HG03280 (cell line): ENCODE data around the gene KAZN.

ENCODE experiments used
- ATAC-seq: cut with Tn5 transposase; IDR thresholded peaks from one replicate; pipeline ENCODE4 v1.9.1; 2021; ENCODE audit warnings: mild to moderate bottlenecking, moderate library complexity; ENCODE audit not compliant: unreplicated experiment

Gene KAZN

GRCh38 chr1:14875524-14876509, 277.3 kb downstream of the KAZN start:
- ATAC-seq = no peak

GRCh38 chr1:14876747-14877146, 278.3 kb downstream of the KAZN start:
- ATAC-seq = no peak

- no peak for ATAC-seq
Measured at GRCh38 chr1:14877224-14877623, 278.7 kb downstream of the KAZN start.

DNA sequence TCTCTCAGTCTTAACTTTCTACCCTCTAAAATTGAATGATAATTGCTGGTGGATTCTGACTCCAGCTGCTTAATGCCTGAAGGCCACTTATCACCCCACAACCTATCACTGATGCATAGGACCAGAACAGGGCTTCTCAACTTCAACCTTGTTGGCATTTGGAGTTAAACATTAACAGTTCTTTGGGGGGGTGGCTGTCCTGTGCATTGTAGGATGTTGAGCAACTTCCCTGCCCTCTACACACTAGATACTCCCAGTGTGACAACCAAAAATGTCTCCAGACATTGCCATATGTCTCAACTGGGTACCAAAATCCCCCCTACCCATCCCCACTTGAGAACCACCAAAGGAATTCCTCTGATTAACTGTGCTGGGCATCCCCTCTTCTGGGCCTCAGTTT, 279.6 kb downstream of the KAZN start:
- ATAC-seq = no peak

DNA sequence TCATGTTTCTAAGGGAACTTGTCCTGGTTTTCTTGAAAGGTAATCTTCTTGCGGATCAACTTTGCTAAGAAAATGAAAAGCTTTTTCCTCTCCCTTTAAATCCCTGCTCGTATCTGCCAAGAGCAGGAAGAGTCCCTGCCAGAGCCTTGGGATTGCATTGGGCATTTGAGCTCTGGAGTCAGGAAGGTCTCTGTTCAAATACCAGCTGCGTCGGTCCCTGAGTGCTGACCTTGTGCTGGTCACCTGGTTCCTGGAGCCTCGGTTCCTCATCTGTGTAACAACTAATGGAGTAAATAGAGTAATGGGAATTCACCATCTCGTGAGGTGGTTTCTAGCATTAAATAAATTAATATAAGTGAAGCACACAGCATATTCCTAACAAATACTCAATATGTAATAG, 280.5 kb downstream of the KAZN start:
- no peak for ATAC-seq

GRCh38 chr1:14880456-14881316, 282.2 kb downstream of the KAZN start:
- no peak for ATAC-seq

DNA sequence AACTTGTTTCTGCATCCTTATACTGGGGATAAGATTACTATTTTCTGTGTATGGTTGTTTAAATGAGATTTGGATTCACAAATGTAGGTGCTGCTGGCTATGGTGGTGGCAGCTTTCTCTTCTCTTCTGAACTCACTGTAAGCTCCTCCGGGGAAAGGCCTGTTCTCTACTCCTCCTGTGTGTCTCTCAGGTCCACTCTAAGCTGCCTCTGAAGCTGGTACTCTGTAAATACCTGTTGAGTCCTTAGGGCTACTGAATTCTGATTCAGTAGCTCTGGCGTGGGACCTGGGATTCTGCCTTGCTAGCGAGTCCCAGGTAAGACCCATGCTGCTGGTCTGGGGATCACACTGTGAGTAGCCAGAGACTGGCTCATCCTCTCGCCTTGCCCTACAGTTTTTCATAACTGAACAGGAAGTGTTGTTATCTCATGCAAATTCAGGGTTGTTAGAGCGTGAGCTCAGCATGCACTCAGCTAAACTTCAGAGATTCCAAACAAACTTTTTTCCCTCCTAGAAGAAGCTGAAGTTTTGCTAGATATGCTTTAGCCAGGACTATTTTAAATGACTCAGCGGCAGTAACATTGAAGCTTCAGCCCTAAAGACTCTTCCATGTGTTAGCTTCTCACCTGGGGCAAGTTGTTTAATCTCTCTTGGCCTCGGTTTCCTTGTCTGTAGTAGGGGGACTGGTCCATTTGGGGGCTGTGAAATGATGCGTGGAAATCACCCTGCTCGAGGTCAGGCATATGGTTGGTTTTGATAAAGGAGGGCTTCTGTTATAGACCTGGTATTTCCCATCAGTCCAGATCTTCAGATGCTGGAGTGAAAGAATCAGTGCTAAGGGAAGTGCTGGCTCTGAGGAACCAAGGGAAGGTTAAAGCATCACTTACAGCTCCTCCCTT, 283.5 kb downstream of the KAZN start:
- peak; percentile 91 for ATAC-seq

GRCh38 chr1:14884614-14885175, 286.2 kb downstream of the KAZN start:
- ATAC-seq = no peak

DNA sequence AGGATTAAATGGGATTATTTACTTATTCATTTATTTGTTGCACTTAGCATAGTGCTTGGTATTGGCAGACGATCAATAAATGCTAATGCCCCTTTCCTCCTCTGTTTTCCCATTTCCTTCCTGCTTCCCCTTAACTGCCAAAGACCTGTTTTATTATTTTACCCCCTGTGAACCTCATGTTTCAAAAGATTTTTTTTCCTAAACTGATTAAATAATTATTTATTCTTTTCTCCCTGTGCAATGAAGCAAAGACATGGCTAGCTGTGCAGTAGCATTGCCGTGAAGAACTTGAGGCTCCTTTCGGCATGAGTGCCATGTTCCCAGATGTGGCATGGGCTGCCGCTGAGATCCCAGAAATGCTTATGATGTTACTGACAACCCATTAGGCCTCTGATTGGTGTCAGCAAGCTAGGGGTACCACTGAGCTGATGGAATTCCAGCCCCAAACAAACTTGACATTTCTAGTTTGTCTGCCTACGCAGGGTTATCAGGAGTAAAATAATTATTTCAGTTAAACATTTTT, 288.6 kb downstream of the KAZN start:
- ATAC-seq = no peak

- no peak for ATAC-seq
Measured at GRCh38 chr1:14887764-14888350, 289.4 kb downstream of the KAZN start.

- no peak for ATAC-seq
Measured at GRCh38 chr1:14888374-14888773, 289.9 kb downstream of the KAZN start.

DNA sequence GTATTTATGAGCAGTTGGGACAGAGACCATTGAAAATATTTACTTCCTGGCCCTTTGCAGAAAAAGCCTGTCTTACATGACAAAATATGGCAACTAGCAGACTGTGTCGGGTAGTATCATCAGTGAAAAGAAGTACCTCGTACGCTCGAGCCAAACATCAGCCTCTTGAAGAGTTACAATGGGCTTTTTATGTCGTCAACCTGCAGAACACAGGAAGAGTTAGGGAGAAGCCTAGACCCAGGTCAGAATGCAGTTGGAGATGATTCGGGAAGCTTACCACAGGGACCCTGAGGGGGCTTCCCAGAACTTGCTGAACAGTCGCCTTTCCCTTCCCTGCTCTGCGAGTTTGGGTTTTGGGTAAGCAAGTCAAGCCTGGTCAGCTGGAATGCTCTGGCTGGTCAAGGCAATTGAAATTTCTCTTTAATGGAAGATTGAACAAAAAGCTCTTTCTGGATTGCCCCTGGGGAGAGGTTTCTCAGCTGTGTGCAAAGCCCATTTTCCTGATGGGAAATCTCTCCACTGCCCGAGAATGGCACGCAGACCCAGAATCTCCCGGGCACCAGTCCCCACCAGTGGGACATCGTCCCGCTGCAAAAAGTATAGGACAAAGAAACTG, 291.4 kb downstream of the KAZN start:
- no peak for ATAC-seq

DNA sequence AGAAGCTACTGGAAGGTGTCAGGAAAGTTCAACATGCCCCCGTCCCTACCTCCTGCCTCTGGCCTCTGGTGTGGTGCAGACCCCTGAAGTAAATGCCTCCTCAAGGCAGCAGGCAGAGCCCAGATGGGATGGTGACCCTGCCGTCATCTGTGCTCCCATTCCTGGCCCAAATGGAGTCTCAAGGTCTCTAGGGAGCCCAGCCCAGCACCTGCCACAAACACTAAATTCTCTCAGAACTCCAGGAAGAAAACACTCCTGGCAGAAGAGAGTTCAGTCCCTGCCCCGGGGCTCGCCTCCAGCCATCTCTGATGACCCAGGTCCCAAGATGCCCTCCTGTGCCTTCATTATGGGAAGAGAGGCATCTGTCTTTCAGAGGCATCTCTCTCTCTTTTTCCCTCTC, 293.5 kb downstream of the KAZN start:
- ATAC-seq = no peak

DNA sequence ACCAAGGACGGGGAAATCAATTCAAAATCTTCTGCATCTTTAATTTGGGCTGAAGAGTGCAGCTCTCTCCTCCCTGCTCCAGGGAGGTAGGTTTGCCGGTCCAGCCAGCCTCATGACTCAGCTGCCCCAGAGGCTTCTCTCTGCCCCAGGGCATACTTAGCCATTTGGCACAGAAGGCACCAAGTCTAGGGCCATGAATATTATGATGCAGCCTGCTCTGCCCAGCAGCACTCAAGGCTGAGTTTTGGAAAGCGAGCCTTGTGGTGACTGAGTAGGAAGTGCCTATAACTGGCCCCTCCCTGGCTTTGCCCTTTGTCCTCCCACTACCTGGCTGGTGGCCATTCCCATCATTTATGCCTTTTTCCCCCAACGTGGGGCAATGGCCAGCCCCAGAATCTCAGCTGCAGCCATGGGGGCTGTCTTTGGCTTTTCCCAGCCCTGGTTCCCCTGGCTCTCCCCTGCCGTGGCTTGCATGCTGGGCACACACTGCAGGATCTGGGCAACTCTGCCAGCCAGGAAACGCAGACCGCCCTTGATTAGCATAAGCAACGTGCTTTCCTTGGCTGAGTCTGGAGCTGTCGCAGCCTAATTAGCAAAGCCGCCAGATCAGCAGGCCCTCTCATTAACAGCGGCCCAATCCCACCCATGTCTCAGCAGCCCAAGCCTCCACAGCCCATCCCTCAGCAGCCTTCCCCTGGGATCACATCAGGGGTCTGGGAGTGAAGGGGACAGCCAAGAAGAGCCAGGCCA, 296.5 kb downstream of the KAZN start:
- no peak for ATAC-seq

GRCh38 chr1:14895727-14896126, 297.2 kb downstream of the KAZN start:
- ATAC-seq = no peak

GRCh38 chr1:14896381-14897079, 298.0 kb downstream of the KAZN start:
- no peak for ATAC-seq

GRCh38 chr1:14897080-14897449, 298.6 kb downstream of the KAZN start:
- ATAC-seq = no peak

DNA sequence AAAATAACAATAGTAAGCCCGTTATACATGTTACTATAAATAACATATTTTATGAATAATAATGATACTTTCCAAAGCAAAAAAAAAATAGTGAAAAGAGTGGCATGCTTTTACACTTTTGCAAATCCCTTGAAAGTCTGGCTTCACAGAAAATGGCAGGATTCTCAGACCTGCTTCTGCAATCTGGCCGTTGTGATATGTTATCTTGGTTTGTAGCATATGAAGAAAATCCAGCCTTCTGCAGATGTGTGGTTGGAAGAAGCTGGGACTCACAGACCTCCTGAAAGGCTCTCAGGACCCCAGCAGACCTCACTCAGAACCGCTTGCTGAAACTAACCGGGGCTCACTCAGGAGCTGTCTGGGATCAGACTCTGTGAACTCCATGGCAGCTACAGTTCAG, 299.1 kb downstream of the KAZN start:
- ATAC-seq = no peak
